Measurements from ENCODE around the gene UBD.

GRCh38 chr6:29528988-29529560, 30.5 kb downstream of the UBD start:
- TF ChIP-seq EZH2 (IDR thresholded peaks at IDR 0.05; ENCODE audit: insufficient read depth, poor library complexity, severe bottlenecking) (no peak), EZH2phosphoT487 (IDR thresholded peaks at IDR 0.05; ENCODE audit: insufficient read depth, low read depth) (no peak)

All from GM23248 (cell line).